HG03064 (cell line): Measurements from ENCODE around the gene PDE7B.

Source experiments
- ATAC-seq: cut with Tn5 transposase; IDR thresholded peaks from one replicate; pipeline ENCODE4 v1.9.1; 2021; ENCODE audit warnings: low read depth; ENCODE audit not compliant: unreplicated experiment

PDE7B gene

GRCh38 chr6:136169394-136170148 lies 318.1 kb downstream of the PDE7B start:
- ATAC-seq = no peak

- no peak for ATAC-seq
Measured at GRCh38 chr6:136171231-136171630, 319.7 kb downstream of the PDE7B start.

DNA sequence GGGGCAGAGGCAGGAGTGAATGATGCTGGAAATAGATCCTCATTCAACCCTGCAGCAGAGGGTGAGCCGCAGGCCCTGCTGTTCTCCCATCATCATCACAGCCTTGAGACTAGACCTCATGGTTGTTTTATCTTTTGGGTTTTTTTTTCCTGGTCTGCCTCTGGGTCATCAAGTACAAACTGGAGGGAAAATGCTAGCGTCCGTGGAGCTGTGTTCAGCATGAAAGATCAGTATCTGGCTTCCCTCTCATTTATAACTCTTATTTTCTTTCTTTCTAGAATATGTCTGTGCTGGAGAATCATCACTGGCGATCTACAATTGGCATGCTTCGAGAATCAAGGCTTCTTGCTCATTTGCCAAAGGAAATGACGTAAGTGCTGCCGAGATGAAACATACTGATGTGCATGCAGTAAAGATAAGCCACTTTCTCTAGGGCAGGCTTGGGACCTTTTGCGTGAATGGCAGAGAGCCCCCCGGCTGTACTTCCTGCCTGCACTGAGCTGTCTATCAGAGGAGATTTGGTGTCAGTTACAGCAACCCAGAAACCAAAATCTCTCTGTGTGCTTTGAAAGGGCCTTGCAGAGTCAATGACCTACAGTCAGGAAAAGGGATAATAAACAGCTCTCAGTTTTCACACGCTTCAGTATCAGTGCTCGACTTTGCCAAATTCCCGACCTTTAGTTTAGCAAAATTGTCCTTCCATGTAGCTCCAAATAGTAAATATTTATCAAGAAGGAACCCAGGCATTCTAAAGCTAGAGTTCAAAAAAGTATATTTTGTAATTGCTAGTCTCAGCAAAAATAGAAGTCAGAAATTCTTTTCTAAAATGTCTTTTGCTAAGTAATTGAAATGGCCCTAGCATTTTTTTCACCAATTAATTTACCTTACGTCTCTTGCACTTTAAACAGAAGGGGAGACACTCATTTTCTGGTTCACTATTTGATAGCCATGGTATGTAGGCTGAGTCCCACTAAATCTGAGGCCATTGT lies 322.3 kb downstream of the PDE7B start:
- no peak for ATAC-seq

DNA sequence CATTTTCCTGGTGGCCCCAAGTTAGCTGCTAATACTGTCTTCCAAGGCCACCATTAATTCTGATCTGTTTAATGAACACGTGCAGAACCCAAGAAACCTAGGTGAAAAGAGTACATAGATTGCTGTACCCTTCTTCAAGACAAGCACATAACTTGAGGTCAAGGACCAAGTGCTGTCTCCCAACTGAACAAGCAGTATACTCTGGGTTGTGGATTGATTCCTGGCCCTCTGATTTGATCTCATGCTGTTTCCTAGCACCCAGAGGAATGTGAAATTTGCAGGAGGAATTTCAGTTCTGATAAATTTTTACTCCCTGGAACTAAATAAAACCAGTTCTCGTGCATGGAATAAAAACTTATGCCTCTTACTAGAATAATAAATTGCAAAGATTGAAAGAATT lies 323.0 kb downstream of the PDE7B start:
- ATAC-seq = no peak

GRCh38 chr6:136175873-136176272 lies 324.4 kb downstream of the PDE7B start:
- ATAC-seq = no peak

GRCh38 chr6:136178749-136179148 lies 327.2 kb downstream of the PDE7B start:
- ATAC-seq = no peak

- ATAC-seq = no peak
Measured at GRCh38 chr6:136180704-136181511, 329.4 kb downstream of the PDE7B start.

- no peak for ATAC-seq
Measured at GRCh38 chr6:136181512-136181833, 330.0 kb downstream of the PDE7B start.

- no peak for ATAC-seq
Measured at GRCh38 chr6:136181861-136182260, 330.4 kb downstream of the PDE7B start.

- no peak for ATAC-seq
Measured at GRCh38 chr6:136184738-136185137, 333.2 kb downstream of the PDE7B start.

- ATAC-seq = no peak
Measured at GRCh38 chr6:136186363-136186762, 334.9 kb downstream of the PDE7B start.

- no peak for ATAC-seq
Measured at GRCh38 chr6:136188486-136188885, 337.0 kb downstream of the PDE7B start.

DNA sequence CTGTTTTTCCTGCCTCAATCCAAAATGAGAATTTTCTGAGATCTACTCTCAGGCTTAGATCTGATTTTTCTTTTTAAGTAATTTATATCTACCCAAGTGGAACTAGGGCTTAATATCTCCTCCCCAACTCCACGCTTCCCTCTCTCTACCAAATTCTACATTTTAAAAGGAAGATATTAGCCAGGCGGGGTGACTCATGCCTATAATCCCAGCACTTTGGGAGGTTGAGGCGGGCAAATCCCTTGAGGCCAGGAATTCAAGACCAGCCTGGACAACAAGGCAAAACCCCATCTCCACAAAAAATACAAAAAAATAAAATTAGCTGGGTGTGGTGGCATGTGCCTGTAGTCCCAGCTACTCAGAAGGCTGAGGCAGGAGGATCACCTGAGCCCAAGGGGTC lies 337.6 kb downstream of the PDE7B start:
- ATAC-seq = no peak

GRCh38 chr6:136191606-136192312 lies 340.3 kb downstream of the PDE7B start:
- ATAC-seq = no peak

DNA sequence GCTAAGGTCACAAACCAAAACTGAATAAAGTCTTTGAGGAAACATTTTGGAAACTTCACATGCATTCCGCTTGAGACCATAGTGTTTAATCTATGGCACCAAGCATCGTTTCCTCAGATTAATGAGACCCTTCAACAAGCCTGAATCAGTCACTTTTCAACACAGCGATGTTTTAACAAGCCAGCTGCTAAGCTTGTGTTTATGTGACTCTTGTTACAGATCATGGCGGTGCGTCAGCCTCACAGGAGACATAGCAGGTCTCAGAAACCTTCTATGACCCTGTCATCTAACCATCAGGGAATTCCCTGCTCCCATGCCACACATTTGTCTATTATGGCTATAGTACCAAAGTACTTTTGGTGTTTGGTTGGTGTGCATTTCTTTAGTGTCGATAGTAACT lies 341.4 kb downstream of the PDE7B start:
- no peak for ATAC-seq

DNA sequence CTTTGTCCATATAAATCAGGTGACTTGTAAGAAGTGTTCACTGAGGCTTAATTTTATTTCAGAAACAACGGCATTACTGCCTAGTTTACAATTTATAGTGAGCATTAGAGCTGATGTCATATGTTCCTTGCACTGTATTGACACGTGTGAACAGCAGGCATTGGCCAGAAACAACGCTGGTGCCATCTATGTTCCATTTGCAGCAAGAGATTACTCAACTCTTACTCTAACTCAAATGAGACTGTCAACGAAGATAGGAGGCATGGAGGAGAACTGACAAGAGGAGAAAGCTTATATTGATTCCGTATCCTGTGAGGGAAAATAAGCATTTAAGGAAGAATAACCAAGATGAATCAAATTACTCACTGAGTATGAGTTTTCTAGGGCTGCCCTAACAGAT lies 350.2 kb downstream of the PDE7B start:
- ATAC-seq = no peak

DNA sequence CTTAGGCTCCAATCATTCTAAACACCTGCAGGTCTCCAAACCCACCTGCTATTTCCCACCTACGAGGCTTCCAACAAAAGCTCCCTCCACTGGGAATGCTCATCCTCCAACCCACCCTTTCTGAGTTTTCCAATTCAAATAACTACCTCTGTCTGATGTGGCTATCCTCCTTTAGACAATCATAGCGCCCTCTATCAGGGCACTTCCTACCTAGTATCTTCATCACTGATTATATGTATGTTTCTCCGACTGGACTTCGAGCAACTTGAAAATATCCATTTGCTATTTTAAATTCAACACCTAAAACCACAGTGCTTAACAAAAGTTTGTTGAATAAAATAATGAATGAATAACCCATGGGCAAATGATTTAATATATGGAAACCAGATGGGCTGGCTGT lies 357.3 kb downstream of the PDE7B start:
- no peak for ATAC-seq

DNA sequence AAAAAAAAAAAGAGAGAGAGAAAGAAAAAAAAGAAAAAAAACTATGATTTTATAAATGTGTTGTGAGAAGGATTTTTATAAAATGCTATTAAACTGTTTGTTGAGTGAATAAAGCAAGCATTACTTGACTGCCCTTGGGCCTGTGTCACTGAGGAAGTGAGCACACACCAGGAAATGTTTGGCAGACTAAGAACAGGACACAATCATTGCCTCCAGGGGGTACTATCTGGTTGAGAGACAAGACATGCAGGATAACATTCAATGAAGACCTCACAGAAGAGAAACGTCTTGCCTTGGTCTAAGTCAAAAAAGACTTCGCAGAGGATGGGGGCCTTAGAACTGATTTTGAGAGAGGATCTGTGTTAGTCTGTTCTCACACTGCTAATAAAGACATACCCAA lies 358.0 kb downstream of the PDE7B start:
- no peak for ATAC-seq

- no peak for ATAC-seq
Measured at GRCh38 chr6:136210398-136211165, 359.1 kb downstream of the PDE7B start.

- no peak for ATAC-seq
Measured at GRCh38 chr6:136212608-136213007, 361.1 kb downstream of the PDE7B start.
